ENCODE results near the gene OSBPL8. TPM values are rescaled to one million over a fixed set of nuclear protein-coding genes. Genes with fewer than 3 reads are reported as not detected.

Gene OSBPL8
- total RNA-seq, 2 experiments from 2014 or later: 25.0 to 61.3 TPM

GRCh38 chr12:76391461-76391860 lies 168.1 kb downstream of the OSBPL8 start:
- Histone ChIP-seq H3K27ac (ENCODE audit: low read depth, low read length, poor library complexity, severe bottlenecking) (no peak overlapping the region), H3K4me3 (ENCODE audit: low read depth, low read length, poor library complexity, severe bottlenecking) (no peak overlapping the region), H3K9me2 (ENCODE audit: insufficient read depth, low read length) (no peaks in the 10 kb centered on the region), H4K20me1 (ENCODE audit: insufficient read depth, low read length) (no peaks in the 10 kb centered on the region), H3K36me3 (ENCODE audit: insufficient read depth, low read length) (peaks cover 44% of the 10 kb centered on the region; the same call in 1 of the 2 replicates), H3K79me2 (ENCODE audit: insufficient read depth, low read depth, low read length) (no peaks in the 10 kb centered on the region), H3K4me2 (ENCODE audit: low read length) (no peak overlapping the region), H3K9me3 (ENCODE audit: low read length) (no peaks in the 10 kb centered on the region), H2AFZ (ENCODE audit: low read length) (no peak overlapping the region), H3K4me1 (ENCODE audit: insufficient read depth, low read length, poor library complexity, severe bottlenecking) (no peaks in the 10 kb centered on the region)
- no TSS peak for BruUV-seq (replicated peaks)
- no peak for DNase-seq (ENCODE audit: low spot score)
- intact Hi-C loops (cut with micrococcal nuclease; ENCODE audit: unreplicated experiment): no loop called here
- no peak for TF ChIP-seq EZH2phosphoT487 (IDR thresholded peaks at IDR 0.05; ENCODE audit: borderline replicate concordance, low read depth, low read length)
- TF ChIP-seq, protein P1, sequence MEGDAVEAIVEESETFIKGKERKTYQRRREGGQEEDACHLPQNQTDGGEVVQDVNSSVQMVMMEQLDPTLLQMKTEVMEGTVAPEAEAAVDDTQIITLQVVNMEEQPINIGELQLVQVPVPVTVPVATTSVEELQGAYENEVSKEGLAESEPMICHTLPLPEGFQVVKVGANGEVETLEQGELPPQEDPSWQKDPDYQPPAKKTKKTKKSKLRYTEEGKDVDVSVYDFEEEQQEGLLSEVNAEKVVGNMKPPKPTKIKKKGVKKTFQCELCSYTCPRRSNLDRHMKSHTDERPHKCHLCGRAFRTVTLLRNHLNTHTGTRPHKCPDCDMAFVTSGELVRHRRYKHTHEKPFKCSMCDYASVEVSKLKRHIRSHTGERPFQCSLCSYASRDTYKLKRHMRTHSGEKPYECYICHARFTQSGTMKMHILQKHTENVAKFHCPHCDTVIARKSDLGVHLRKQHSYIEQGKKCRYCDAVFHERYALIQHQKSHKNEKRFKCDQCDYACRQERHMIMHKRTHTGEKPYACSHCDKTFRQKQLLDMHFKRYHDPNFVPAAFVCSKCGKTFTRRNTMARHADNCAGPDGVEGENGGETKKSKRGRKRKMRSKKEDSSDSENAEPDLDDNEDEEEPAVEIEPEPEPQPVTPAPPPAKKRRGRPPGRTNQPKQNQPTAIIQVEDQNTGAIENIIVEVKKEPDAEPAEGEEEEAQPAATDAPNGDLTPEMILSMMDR (conservative IDR thresholded peaks at IDR 0.05; ENCODE audit: low read length): no peak
- POLR2A ChIA-PET: interaction anchor here (0.6 to 1.2 kb wide), 3 partner anchors 13 to 309 kb away, joined by 3 read pairs; no protein-coding TSS in a partner anchor
- CTCF ChIA-PET (ENCODE audit: unreplicated experiment): no interaction called here

GRCh38 chr12:76387614-76388013 lies 172.0 kb downstream of the OSBPL8 start:
- Histone ChIP-seq H3K9me3 (ENCODE audit: low read length) (no peaks in the 10 kb centered on the region), H3K9me2 (ENCODE audit: insufficient read depth, low read length) (no peaks in the 10 kb centered on the region), H3K79me2 (ENCODE audit: insufficient read depth, low read depth, low read length) (no peaks in the 10 kb centered on the region), H3K27ac (ENCODE audit: low read depth, low read length, poor library complexity, severe bottlenecking) (no peak overlapping the region), H2AFZ (ENCODE audit: low read length) (no peak overlapping the region), H3K4me1 (ENCODE audit: insufficient read depth, low read length, poor library complexity, severe bottlenecking) (no peaks in the 10 kb centered on the region), H3K36me3 (ENCODE audit: insufficient read depth, low read length) (peaks cover 63% of the 10 kb centered on the region), H3K4me3 (ENCODE audit: low read depth, low read length, poor library complexity, severe bottlenecking) (no peak overlapping the region), H4K20me1 (ENCODE audit: insufficient read depth, low read length) (no peaks in the 10 kb centered on the region), H3K4me2 (ENCODE audit: low read length) (no peak overlapping the region)
- TF ChIP-seq, protein P1 (conservative IDR thresholded peaks at IDR 0.05; ENCODE audit: low read length): no peak
- no peak for TF ChIP-seq EZH2phosphoT487 (IDR thresholded peaks at IDR 0.05; ENCODE audit: borderline replicate concordance, low read depth, low read length)
- no peak for DNase-seq (ENCODE audit: low spot score)
- intact Hi-C loops (cut with micrococcal nuclease; ENCODE audit: unreplicated experiment): loop anchor here (10.0 kb wide), 1 partner anchor 197 kb away; no protein-coding TSS in a partner anchor
- BruUV-seq (replicated peaks): no TSS peak
- CTCF ChIA-PET (ENCODE audit: unreplicated experiment): no interaction called here
- POLR2A ChIA-PET: interaction anchor here (0.6 kb wide), 1 partner anchor 790 kb away, joined by 3 read pairs; no protein-coding TSS in a partner anchor

DNA sequence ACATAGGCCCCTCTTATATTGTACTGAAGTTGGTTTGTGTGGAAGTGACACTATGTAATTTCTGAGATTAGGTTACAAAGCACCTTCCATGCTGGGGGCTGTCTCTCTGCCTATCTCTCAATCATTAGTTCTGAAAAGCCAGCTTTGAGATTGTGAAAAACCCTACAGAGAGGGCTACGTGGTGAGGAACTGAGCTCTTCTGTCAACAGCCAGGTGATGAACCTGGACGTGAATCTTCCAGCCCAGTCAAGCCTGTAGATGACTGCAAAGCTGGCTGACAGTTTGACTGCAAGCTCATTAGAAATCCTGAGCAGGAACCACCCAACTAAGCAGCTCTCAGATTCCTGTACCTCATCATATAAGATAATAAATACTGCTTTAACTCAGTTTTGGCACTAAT lies 175.0 kb downstream of the OSBPL8 start:
- Histone ChIP-seq H3K27ac (ENCODE audit: low read depth, low read length, poor library complexity, severe bottlenecking) (no peak overlapping the region), H3K79me2 (ENCODE audit: insufficient read depth, low read depth, low read length) (no peaks in the 10 kb centered on the region), H3K36me3 (ENCODE audit: insufficient read depth, low read length) (peaks cover 40% of the 10 kb centered on the region), H3K9me3 (ENCODE audit: low read length) (no peaks in the 10 kb centered on the region), H3K4me1 (ENCODE audit: insufficient read depth, low read length, poor library complexity, severe bottlenecking) (no peaks in the 10 kb centered on the region), H4K20me1 (ENCODE audit: insufficient read depth, low read length) (no peaks in the 10 kb centered on the region), H3K4me2 (ENCODE audit: low read length) (no peak overlapping the region), H2AFZ (ENCODE audit: low read length) (no peak overlapping the region), H3K4me3 (ENCODE audit: low read depth, low read length, poor library complexity, severe bottlenecking) (no peak overlapping the region), H3K9me2 (ENCODE audit: insufficient read depth, low read length) (no peaks in the 10 kb centered on the region)
- ChIA-PET POLR2A (interaction anchor here (0.7 to 1.4 kb wide), 2 partner anchors 8 to 1261 kb away, joined by 4 read pairs; no protein-coding TSS in a partner anchor), CTCF (ENCODE audit: unreplicated experiment) (no interaction called here)
- no peak for DNase-seq (ENCODE audit: low spot score)
- TF ChIP-seq, protein P1 (conservative IDR thresholded peaks at IDR 0.05; ENCODE audit: low read length): no peak
- no peak for TF ChIP-seq EZH2phosphoT487 (IDR thresholded peaks at IDR 0.05; ENCODE audit: borderline replicate concordance, low read depth, low read length)
- no TSS peak for BruUV-seq (replicated peaks)
- intact Hi-C loops (cut with micrococcal nuclease; ENCODE audit: unreplicated experiment): loop anchor here (10.0 kb wide), 1 partner anchor 200 kb away; no protein-coding TSS in a partner anchor
